ENCODE measurements around the gene MAP2K6.

The MAP2K6 gene

GRCh38 chr17:69539781-69540319 is 125.4 kb downstream of the MAP2K6 start:
- no peak for DNase-seq

- DNase-seq: no peak
These were observed 125.9 kb downstream of the MAP2K6 start for GRCh38 chr17:69540356-69540755.

- no peak for DNase-seq
These were observed 132.7 kb downstream of the MAP2K6 start for GRCh38 chr17:69547230-69547629.

- DNase-seq: no peak
These were observed 133.4 kb downstream of the MAP2K6 start for GRCh38 chr17:69547947-69548346.

GRCh38 chr17:69551212-69552010 is 136.9 kb downstream of the MAP2K6 start:
- DNase-seq: no peak

- no peak for DNase-seq
These were observed 138.6 kb downstream of the MAP2K6 start for GRCh38 chr17:69552986-69553667.

GRCh38 chr17:69555056-69555455 is 140.6 kb downstream of the MAP2K6 start:
- no peak for DNase-seq

- DNase-seq: no peak
These were observed 142.8 kb downstream of the MAP2K6 start for GRCh38 chr17:69557339-69557738.

GRCh38 chr17:69558796-69559195 is 144.3 kb downstream of the MAP2K6 start:
- DNase-seq: no peak

- no peak for DNase-seq
These were observed 146.5 kb downstream of the MAP2K6 start for GRCh38 chr17:69560987-69561441.

GRCh38 chr17:69561462-69561861 is 147.0 kb downstream of the MAP2K6 start:
- no peak for DNase-seq

GRCh38 chr17:69565447-69565846 is 150.9 kb downstream of the MAP2K6 start:
- no peak for DNase-seq

GRCh38 chr17:69567130-69567529 is 152.6 kb downstream of the MAP2K6 start:
- no peak for DNase-seq

GRCh38 chr17:69572747-69573146 is 158.2 kb downstream of the MAP2K6 start:
- DNase-seq: no peak

GRCh38 chr17:69573396-69573795 is 158.9 kb downstream of the MAP2K6 start:
- no peak for DNase-seq

GRCh38 chr17:69574257-69575197 is 160.0 kb downstream of the MAP2K6 start:
- DNase-seq: no peak

- DNase-seq: no peak
These were observed 160.9 kb downstream of the MAP2K6 start for GRCh38 chr17:69575346-69575761.

GRCh38 chr17:69577098-69577497 is 162.6 kb downstream of the MAP2K6 start:
- no peak for DNase-seq

GRCh38 chr17:69578385-69578936 is 164.0 kb downstream of the MAP2K6 start:
- DNase-seq: no peak

- no peak for DNase-seq
These were observed 165.6 kb downstream of the MAP2K6 start for GRCh38 chr17:69579961-69580677.

- no peak for DNase-seq
These were observed 166.8 kb downstream of the MAP2K6 start for GRCh38 chr17:69581061-69581961.
